RWPE2 (cell line): ENCODE measurements around the gene TERB1.

ENCODE experiments used
- ATAC-seq: fragments of 200-7000 bp; cut with Tn5 transposase; 3 replicates; pipeline ENCODE4 v1.9.1; 2021; ENCODE audit warnings: low read depth
- DNase-seq: peaks from one replicate; pipeline ENCODE4 v3.0.0-alpha.2; 2020; ENCODE audit warnings: low spot score
- H3K27ac ChIP-seq: fragments of 450-650 bp; 2 replicates; pipeline ENCODE4 v1.5.1; 2017; ENCODE audit warnings: mild to moderate bottlenecking; ENCODE audit not compliant: poor library complexity, severe bottlenecking
- H3K27me3 ChIP-seq: fragments of 250-450 bp; sonication (Bioruptor Pico); 2 replicates; pipeline ENCODE4 v1.5.1; 2021; ENCODE audit warnings: mild to moderate bottlenecking, moderate library complexity; ENCODE audit not compliant: insufficient read depth, poor library complexity, severe bottlenecking
- H3K36me3 ChIP-seq: fragments of 250-450 bp; sonication (Bioruptor Pico); 2 replicates; pipeline ENCODE4 v1.5.1; 2020; ENCODE audit warnings: low read depth, mild to moderate bottlenecking, moderate library complexity
- H3K4me1 ChIP-seq: fragments of 250-450 bp; sonication (Bioruptor Pico); 2 replicates; pipeline ENCODE4 v1.5.1; 2021; ENCODE audit warnings: mild to moderate bottlenecking, moderate library complexity; ENCODE audit not compliant: insufficient read depth, poor library complexity, severe bottlenecking
- H3K4me3 ChIP-seq: fragments of 250-450 bp; sonication (Bioruptor Pico); 2 replicates; pipeline ENCODE4 v1.5.1; 2021; ENCODE audit warnings: mild to moderate bottlenecking, moderate library complexity; ENCODE audit not compliant: severe bottlenecking
- H3K9me3 ChIP-seq: fragments of 250-450 bp; sonication (Bioruptor Pico); 2 replicates; pipeline ENCODE4 v1.5.1; 2021; ENCODE audit warnings: mild to moderate bottlenecking, moderate library complexity; ENCODE audit not compliant: severe bottlenecking
- TF ChIP-seq, protein P1 (sequence below): fragments of 450-650 bp; IDR thresholded peaks from one replicate; pipeline ENCODE4 v1.5.1; 2017; ENCODE audit warnings: mild to moderate bottlenecking, moderate library complexity; ENCODE audit not compliant: poor library complexity, severe bottlenecking

Gene TERB1

DNA sequence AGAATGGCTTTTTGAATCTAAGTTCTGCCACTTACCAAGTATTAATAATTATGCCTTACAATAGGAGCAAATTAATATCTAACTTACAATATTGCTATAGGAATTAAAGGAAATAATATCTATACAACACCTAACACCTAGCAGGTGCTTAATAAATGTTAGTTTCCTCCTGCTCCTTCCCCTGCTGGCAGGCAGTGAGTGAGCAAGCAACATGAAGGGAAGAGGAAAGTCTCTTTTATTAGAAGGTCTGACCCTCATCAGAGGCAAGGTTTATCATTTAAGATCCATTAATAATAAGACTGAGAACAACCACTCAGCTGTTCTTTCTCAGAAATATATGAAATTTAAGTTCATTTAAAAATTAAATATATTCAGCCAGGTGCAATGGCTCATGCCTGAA is 43.3 kb downstream of the TERB1 start:
- no peaks in the 10 kb centered on the region for H3K9me3 ChIP-seq
- H3K27ac ChIP-seq: no peak overlapping the region
- H3K27me3 ChIP-seq: no peaks in the 10 kb centered on the region
- H3K36me3 ChIP-seq: no peaks in the 10 kb centered on the region
- H3K4me3 ChIP-seq: no peak overlapping the region
- H3K4me1 ChIP-seq: no peaks in the 10 kb centered on the region
- TF ChIP-seq, protein P1, sequence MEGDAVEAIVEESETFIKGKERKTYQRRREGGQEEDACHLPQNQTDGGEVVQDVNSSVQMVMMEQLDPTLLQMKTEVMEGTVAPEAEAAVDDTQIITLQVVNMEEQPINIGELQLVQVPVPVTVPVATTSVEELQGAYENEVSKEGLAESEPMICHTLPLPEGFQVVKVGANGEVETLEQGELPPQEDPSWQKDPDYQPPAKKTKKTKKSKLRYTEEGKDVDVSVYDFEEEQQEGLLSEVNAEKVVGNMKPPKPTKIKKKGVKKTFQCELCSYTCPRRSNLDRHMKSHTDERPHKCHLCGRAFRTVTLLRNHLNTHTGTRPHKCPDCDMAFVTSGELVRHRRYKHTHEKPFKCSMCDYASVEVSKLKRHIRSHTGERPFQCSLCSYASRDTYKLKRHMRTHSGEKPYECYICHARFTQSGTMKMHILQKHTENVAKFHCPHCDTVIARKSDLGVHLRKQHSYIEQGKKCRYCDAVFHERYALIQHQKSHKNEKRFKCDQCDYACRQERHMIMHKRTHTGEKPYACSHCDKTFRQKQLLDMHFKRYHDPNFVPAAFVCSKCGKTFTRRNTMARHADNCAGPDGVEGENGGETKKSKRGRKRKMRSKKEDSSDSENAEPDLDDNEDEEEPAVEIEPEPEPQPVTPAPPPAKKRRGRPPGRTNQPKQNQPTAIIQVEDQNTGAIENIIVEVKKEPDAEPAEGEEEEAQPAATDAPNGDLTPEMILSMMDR: no peak
- DNase-seq (no peak), ATAC-seq (no peak)

DNA sequence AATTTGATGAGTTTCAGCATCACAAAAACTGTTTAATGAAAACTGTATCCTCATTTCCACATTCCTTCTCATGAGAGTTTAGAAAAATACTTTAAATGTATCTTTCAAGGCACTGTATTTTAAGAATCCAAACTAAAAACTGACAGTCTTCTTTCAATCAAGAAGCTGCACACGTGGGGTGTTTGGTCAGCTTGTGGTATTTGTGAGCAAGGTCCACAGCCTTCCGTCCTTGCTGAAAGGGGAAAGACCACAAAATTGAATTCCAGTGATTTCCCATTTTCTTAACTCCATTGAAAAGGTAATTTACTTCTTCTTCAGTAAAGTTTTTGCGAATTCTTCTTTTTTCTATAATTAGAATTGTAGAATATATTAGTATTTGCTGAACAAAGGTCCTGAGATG is 46.6 kb downstream of the TERB1 start:
- H3K4me1 ChIP-seq: peaks cover 7% of the 10 kb centered on the region
- H3K9me3 ChIP-seq: no peaks in the 10 kb centered on the region
- ATAC-seq (no peak), DNase-seq (no peak)
- TF ChIP-seq, protein P1: no peak
- H3K27me3 ChIP-seq: no peaks in the 10 kb centered on the region
- H3K27ac ChIP-seq: no peak overlapping the region
- peaks cover 6% of the 10 kb centered on the region for H3K36me3 ChIP-seq
- no peak overlapping the region for H3K4me3 ChIP-seq

DNA sequence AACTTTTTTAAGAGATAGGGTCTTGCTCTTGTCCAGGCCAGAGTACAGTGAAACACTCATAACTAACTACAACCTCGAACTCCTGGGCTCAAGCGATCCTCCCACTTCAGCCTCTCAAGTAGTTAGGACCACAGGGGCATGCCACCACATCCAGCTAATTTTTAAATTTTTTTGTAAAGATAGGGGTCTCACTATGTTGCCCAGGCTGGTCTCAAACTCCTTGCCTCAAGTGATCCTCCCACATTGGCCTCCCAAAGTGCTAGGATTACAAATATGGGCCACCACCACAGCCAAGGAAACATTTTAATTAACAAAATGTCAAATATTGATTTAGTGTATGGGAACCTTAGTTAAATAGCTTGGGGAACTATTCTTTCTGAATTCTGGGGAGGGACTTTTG is 47.2 kb downstream of the TERB1 start:
- H3K27ac ChIP-seq: no peak overlapping the region
- ATAC-seq (no peak), DNase-seq (no peak)
- no peak overlapping the region for H3K4me3 ChIP-seq
- H3K36me3 ChIP-seq: peaks cover 12% of the 10 kb centered on the region
- no peaks in the 10 kb centered on the region for H3K9me3 ChIP-seq
- TF ChIP-seq, protein P1: no peak
- no peaks in the 10 kb centered on the region for H3K27me3 ChIP-seq
- H3K4me1 ChIP-seq: peaks cover 12% of the 10 kb centered on the region

DNA sequence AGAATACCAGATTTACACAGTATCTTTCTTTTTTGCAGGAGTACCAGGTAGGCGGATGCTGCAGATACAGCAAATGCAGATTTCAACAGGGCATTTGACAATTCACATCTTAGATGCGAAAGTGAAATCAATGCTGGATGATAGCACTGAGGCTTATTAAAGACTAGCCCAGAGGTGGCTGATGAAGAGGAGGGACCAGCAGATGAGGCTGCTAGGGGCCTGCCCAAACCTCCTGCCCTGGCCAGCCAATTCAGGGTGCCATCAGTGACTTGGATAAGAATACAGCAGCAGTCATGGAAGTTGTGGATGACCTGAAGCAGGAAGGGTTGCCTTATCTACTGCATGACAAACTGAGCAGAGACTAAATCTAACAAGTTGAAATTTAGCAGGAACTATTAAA is 48.4 kb downstream of the TERB1 start:
- Histone ChIP-seq H3K27me3 (no peaks in the 10 kb centered on the region), H3K4me3 (no peak overlapping the region)
- TF ChIP-seq, protein P1: no peak

DNA sequence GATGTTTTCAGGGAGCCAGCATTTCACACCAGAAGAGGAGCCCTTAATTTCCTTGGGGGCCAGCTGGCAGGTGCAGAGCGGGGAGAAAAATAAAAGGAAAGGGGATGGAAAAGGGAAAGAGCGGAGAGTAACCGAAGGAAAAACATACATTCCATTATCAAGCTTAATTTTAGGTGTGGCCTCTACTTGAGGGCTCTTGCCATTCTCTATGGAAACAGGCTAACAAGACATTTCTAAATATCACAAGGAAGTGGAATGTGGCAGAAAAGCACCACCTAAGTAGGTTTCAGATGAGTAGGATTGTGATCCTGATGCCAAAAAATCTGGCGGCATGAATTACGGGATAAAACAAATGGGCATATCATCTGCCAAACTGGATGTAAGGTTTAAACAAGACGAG is 49.0 kb downstream of the TERB1 start:
- Histone ChIP-seq H3K4me1 (peaks cover 15% of the 10 kb centered on the region), H3K36me3 (peaks cover 29% of the 10 kb centered on the region), H3K9me3 (no peaks in the 10 kb centered on the region), H3K4me3 (no peak overlapping the region), H3K27ac (no peak overlapping the region), H3K27me3 (no peaks in the 10 kb centered on the region)
- DNase-seq: no peak
- ATAC-seq: no peak
- TF ChIP-seq, protein P1: no peak

More for the DNA sequence above, 48.4 kb downstream of the TERB1 start:
- Histone ChIP-seq H3K4me1 (peaks cover 15% of the 10 kb centered on the region), H3K27ac (no peak overlapping the region), H3K9me3 (no peaks in the 10 kb centered on the region), H3K36me3 (peaks cover 24% of the 10 kb centered on the region)
- DNase-seq (no peak), ATAC-seq (no peak)
